ENCODE results near the gene FRMD4A. TPM values are rescaled to one million over a fixed set of nuclear protein-coding genes. Genes with fewer than 3 reads are reported as not detected.

Gene FRMD4A
- total RNA-seq, 1 experiment from 2014 or later = 19.6 TPM

- no peak overlapping the region for H2BK12ac ChIP-seq (ENCODE audit: insufficient read length, low read depth, low read length)
- no peak for DNase-seq
- H2AFZ ChIP-seq (ENCODE audit: low read length) = no peak overlapping the region
- no peaks in the 10 kb centered on the region for H3K4me1 Mint-ChIP-seq
- no peaks in the 10 kb centered on the region for H3K36me3 Mint-ChIP-seq (ENCODE audit: insufficient read depth in 1 of 3, low read depth in 3 of 3)
- WGBS (ENCODE audit: extremely low coverage, insufficient read length, low lambda C conversion rate) = no CpG with 5 or more reads among the region's 2 CpGs
- no peaks in the 10 kb centered on the region for H3K79me1 ChIP-seq (ENCODE audit: insufficient read depth, low read depth, low read length, poor library complexity, severe bottlenecking)
- H3K9me3 Mint-ChIP-seq = no peaks in the 10 kb centered on the region
- no peaks in the 10 kb centered on the region for H3K9me3 ChIP-seq (ENCODE audit: control insufficient read depth, low read depth, low read length)
- H2BK120ac ChIP-seq (ENCODE audit: low read depth, low read length, poor library complexity, severe bottlenecking) = no peak overlapping the region
- no peak overlapping the region for H3K9ac ChIP-seq (ENCODE audit: extremely low read depth, insufficient read length, low read length)
- H3K4ac ChIP-seq (ENCODE audit: low read depth, low read length) = no peak overlapping the region
- H3K27ac Mint-ChIP-seq = no peak overlapping the region
- H3K27me3 ChIP-seq (ENCODE audit: insufficient read depth, low read length) = no peaks in the 10 kb centered on the region
- H3K23ac ChIP-seq (ENCODE audit: insufficient read length, low read depth, low read length) = no peak overlapping the region
- no peak overlapping the region for H4K8ac ChIP-seq (replicated peaks; ENCODE audit: insufficient read length, low read depth, low read length)
- H3K14ac ChIP-seq (ENCODE audit: insufficient read depth, low read length) = no peak overlapping the region
- no peak overlapping the region for H3K27ac ChIP-seq (ENCODE audit: insufficient read length, low read depth, low read length)
- H3T11ph ChIP-seq (ENCODE audit: low read length) = no peak overlapping the region
- no peaks in the 10 kb centered on the region for H3K79me2 ChIP-seq (ENCODE audit: insufficient read depth, low read length)
- peaks cover 3% of the 10 kb centered on the region; the same call in 1 of the 2 replicates for H3K27me3 Mint-ChIP-seq (ENCODE audit: low read depth)
- peak; percentile 71 for TF ChIP-seq CTCF (conservative IDR thresholded peaks at IDR 0.05)
- no peak overlapping the region for H2BK15ac ChIP-seq (ENCODE audit: low read depth, low read length)
- no peak overlapping the region for H2AK5ac ChIP-seq (ENCODE audit: insufficient read length, low read length)
- no peaks in the 10 kb centered on the region for H4K20me1 ChIP-seq (ENCODE audit: control insufficient read depth, insufficient read depth, insufficient read length)
- no peaks in the 10 kb centered on the region for H3K23me2 ChIP-seq (ENCODE audit: insufficient read length, low read depth, low read length, poor library complexity, severe bottlenecking)
- H3K4me2 ChIP-seq (ENCODE audit: insufficient read depth, insufficient read length, low read length) = no peak overlapping the region
- no peak overlapping the region for H2BK5ac ChIP-seq (ENCODE audit: insufficient read length, low read length)
- no peak overlapping the region for H4K91ac ChIP-seq (ENCODE audit: insufficient read length, low read depth, low read length)
- H3K4me3 Mint-ChIP-seq = no peak overlapping the region
- H3K56ac ChIP-seq (ENCODE audit: insufficient read length, low read depth, low read length) = no peak overlapping the region
- no peak overlapping the region for H3K18ac ChIP-seq (ENCODE audit: insufficient read length, low read depth, low read length)
- H4K5ac ChIP-seq (ENCODE audit: insufficient read length, low read depth, low read length) = no peak overlapping the region
- no peaks in the 10 kb centered on the region for H3K4me1 ChIP-seq (ENCODE audit: insufficient read depth, low read length)
- H2BK20ac ChIP-seq (ENCODE audit: low read depth, low read length, poor library complexity, severe bottlenecking) = no peak overlapping the region
These were observed 28.7 kb downstream of the FRMD4A start for GRCh38 chr10:14302035-14302434.

Measured in H9 (cell line).